Measurements from ENCODE around the gene KIF26B. TPM values are rescaled to one million over a fixed set of nuclear protein-coding genes. Genes with fewer than 3 reads are reported as not detected.

KIF26B gene
- total RNA-seq, 1 donor from 2014 or later: 4.0 TPM

DNA sequence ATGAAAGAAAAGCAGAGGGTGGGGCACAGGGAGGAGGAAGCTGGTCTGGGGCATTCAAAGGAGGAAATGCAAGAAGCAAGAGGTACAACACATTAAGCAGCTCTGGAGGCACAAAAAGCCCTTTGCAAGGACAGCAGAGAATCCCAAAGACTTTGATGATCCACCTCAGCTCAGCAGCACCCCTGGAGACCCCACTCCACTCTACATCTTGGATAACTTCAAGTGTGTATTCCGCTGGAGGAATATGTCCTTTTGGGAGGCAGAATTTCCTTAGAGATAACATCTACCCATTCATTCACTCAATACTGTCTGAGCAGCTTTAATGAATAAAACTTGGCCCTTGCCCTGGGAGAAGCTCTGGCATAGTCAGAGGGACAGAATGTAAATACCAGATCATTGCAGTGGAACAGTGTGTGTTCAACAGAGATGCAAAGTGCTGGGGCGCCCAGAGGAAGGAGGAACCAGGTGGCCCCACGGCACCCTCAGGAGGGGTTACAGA is 599.7 kb downstream of the KIF26B start:
- DNase-seq: no peak

Small RNAs within 50 kb of the gene (small RNA-seq; reads per million reads assigned to genes)
- gene DNAJC19P8 (ENCODE audit: low replicate concordance) (not detected), gene RNU1-132P (ENCODE audit: low replicate concordance) (not detected)

Measured in tongue (tissue), 3 donors.